ENCODE measurements around the gene IQUB. TPM values are rescaled to one million over a fixed set of nuclear protein-coding genes. Genes with fewer than 3 reads are reported as not detected.
"Not testable (repeated sequence)": the region's sequence is repeated elsewhere in the genome, so short reads cannot be mapped to it uniquely, and the experiment has no call there.

IQUB gene
- total RNA-seq, 1 donor from 2014 or later = 0.29 TPM

- no peak for DNase-seq (ENCODE audit: extremely low read depth, low read depth, low spot score)
Observed at GRCh38 chr7:123425246-123425645, 109.1 kb downstream of the IQUB start.

- DNase-seq (ENCODE audit: extremely low read depth, low read depth, low spot score) = no peak
Observed at GRCh38 chr7:123424463-123424862, 109.9 kb downstream of the IQUB start.

GRCh38 chr7:123423622-123424021 is 110.8 kb downstream of the IQUB start:
- DNase-seq (ENCODE audit: extremely low read depth, low read depth, low spot score) = no peak

- no peak for DNase-seq (ENCODE audit: extremely low read depth, low read depth, low spot score)
Observed at GRCh38 chr7:123417580-123417979, 116.8 kb downstream of the IQUB start.

GRCh38 chr7:123415625-123416024 is 118.8 kb downstream of the IQUB start:
- DNase-seq (ENCODE audit: extremely low read depth, low read depth, low spot score) = no peak

- DNase-seq (ENCODE audit: extremely low read depth, low read depth, low spot score) = no peak
Observed at GRCh38 chr7:123410273-123410904, 124.0 kb downstream of the IQUB start.

- not testable (repeated sequence) for DNase-seq (ENCODE audit: extremely low read depth, low read depth, low spot score)
Observed at GRCh38 chr7:123407951-123408350, 126.4 kb downstream of the IQUB start.

Other genes with a start within 250 kb of the IQUB start
- 28.0 and 31.6 TPM in 2 replicates for gene NDUFA5, start 23.2 kb upstream of the IQUB start, total RNA-seq
- not detected in 2 replicates for gene ASB15, start 67.2 kb upstream of the IQUB start, total RNA-seq
- gene LMOD2, start 121.3 kb upstream of the IQUB start, total RNA-seq = not detected in 2 replicates
- gene WASL, start 214.4 kb upstream of the IQUB start, total RNA-seq = 24.9 and 25.6 TPM in 2 replicates